GM13976 (cell line): ENCODE measurements around the gene TCP11.
A peak's percentile ranks its signal among the peaks of the same experiment; 100 is the strongest.
"Not testable (repeated sequence)": the region's sequence is repeated elsewhere in the genome, so short reads cannot be mapped to it uniquely, and the experiment has no call there.

Source experiments
- DNase-seq: peaks from one replicate; pipeline ENCODE4 v3.0.0; 2012; ENCODE audit warnings: low spot score
- in situ Hi-C: fragments of 300-500 bp; cut with MboI; formaldehyde crosslinking; loops from one replicate; pipeline ENCODE4 v1.12.0; 2022; ENCODE audit warnings: low sequenced_read_pairs, mixed read lengths, inconsistent platforms; ENCODE audit not compliant: unreplicated experiment
- TF ChIP-seq, protein P1 (sequence below): IDR thresholded peaks from 2 replicates; pipeline ENCODE4 v1.5.1; 2012; ENCODE audit warnings: borderline replicate concordance, mild to moderate bottlenecking; ENCODE audit not compliant: insufficient read depth; ENCODE audit errors: extremely low read depth, missing control alignments, control extremely low read depth

Gene TCP11

DNA sequence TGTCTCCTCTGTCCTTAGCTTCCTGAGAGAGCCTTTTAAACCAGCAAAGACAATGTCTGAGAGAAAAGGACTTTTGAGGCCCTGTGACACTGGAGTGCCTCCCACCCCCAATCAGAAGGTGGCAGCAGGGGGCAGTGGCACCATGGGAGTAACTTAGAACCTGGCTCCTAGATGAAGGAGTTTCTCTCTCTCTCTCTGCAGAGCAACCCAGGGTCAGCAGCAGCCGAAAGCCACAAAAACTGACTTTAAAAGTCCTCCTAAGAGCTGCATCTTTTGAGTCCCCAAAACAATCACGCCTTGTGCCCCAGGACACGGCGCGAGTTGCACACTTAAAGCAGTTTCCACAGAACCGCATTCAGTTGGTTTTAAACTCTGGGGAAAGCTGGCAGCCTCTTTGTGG, 5.3 kb upstream of the TCP11 start:
- TF ChIP-seq, protein P1, sequence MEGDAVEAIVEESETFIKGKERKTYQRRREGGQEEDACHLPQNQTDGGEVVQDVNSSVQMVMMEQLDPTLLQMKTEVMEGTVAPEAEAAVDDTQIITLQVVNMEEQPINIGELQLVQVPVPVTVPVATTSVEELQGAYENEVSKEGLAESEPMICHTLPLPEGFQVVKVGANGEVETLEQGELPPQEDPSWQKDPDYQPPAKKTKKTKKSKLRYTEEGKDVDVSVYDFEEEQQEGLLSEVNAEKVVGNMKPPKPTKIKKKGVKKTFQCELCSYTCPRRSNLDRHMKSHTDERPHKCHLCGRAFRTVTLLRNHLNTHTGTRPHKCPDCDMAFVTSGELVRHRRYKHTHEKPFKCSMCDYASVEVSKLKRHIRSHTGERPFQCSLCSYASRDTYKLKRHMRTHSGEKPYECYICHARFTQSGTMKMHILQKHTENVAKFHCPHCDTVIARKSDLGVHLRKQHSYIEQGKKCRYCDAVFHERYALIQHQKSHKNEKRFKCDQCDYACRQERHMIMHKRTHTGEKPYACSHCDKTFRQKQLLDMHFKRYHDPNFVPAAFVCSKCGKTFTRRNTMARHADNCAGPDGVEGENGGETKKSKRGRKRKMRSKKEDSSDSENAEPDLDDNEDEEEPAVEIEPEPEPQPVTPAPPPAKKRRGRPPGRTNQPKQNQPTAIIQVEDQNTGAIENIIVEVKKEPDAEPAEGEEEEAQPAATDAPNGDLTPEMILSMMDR: peak; percentile 25
- in situ Hi-C loops: no loop called here
- no peak for DNase-seq

GRCh38 chr6:35145757-35146156, 4.6 kb upstream of the TCP11 start:
- DNase-seq: no peak
- TF ChIP-seq, protein P1: no peak
- in situ Hi-C loops: no loop called here

DNA sequence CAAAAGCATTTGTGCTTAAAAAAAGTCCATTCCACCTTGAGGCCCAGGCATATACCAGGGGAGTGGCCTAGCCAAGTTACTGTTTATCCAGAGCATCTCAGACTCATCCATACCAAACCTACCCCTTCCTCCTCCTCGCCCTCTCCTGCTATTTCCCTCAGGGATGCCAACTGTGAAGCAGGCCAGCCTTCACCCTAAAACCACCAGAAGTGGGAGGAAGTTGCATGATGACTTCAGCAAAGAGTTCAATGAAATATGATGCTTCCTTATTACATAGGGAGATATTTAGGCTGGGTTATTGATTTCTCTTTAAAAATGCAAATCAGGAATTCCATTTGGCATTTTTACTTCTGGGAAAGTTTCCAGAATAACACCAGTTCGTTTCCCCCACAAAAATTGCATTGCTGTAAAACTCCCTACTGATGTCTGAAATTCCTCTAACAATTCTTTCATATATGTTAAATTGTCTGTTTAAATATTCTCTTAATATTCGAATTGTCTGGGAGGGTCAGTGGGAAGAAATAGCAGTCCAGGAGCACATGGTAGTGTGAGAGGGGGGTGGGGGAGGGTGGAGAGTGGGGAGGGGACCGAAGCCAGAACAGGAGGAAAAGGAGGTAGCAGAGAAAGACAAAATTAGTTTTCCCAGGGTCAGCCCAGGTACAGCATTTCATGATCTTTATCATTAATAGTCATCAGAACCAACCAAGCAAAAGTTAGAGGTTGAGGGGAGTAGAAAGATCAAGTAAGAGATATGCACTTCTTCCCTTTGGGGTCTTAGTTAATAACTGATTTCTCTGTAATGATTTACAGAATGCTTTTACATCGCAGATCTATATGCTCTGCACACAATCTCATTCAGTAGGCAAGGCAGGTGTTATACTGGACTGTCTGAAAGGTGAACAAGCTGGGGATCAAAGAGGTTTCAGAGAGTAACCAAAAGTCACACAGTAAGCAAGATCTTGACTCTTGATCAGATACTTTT, 1.7 kb upstream of the TCP11 start:
- TF ChIP-seq, protein P1: no peak
- no peak for DNase-seq
- in situ Hi-C loops: no loop called here

GRCh38 chr6:35140639-35141006, 516 bp downstream of the TCP11 start:
- TF ChIP-seq, protein P1: no peak
- no peak for DNase-seq
- in situ Hi-C loops: no loop called here

DNA sequence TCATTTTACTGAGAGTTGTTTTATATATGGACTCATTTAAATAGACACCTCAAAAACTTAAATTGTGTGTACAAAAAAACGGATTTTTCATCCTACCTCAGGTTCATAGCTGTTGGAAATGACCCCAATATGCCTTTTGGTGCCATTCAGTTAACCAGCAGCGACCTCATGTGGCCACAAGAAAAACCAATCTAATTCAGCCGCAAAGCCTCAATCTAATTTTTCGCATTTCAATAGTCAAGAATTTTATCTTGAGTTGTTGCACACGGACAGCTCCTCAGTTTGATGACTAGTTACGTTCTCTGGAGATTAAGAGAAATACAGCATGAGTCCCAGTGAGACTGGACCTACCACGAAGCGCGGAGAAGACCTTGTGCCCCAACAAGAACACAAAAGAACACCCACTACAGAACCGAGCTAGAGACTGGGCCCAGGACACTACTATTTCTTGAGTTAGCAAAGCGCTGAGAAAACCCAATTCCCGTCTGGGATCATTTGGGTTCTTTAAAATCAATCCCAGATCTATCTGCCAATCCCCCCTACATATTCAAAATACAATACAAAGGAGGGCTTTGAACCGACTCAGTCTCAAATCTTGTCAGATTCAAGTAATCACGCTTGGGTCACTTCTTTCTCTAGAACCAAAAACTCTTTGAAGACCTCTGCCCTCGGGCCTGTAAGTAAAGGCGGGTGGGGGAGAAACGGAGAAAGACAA, 1.1 kb downstream of the TCP11 start:
- DNase-seq: peak; percentile 62
- TF ChIP-seq, protein P1: peak; percentile 74
- in situ Hi-C loops: loop anchor here (10.0 kb wide), 1 partner anchor 155 kb away; no protein-coding TSS in a partner anchor

GRCh38 chr6:35139470-35139869, 1.7 kb downstream of the TCP11 start:
- DNase-seq: no peak
- TF ChIP-seq, protein P1: no peak
- in situ Hi-C loops: loop anchor here (10.0 kb wide), 1 partner anchor 155 kb away; no protein-coding TSS in a partner anchor

- in situ Hi-C loops: loop anchor here (10.0 kb wide), 1 partner anchor 153 kb away; no protein-coding TSS in a partner anchor
- DNase-seq: not testable (repeated sequence)
Measured at GRCh38 chr6:35138191-35138590, 2.9 kb downstream of the TCP11 start.
